Bone marrow (tissue), 2 donors: ENCODE measurements around the gene ZFR2.

Experiments
- DNase-seq, 2 donors: peaks; one replicate each; lab custom pipeline; 2025; lab: John Stamatoyannopoulos, UW

Gene ZFR2

GRCh38 chr19:3785938-3786824 lies 82.7 kb downstream of the ZFR2 start, which contains the start of gene MATK:
TSS of gene MATK (minus strand) at chr19:3786381. CDS start at chr19:3785135, 1,246 bp downstream.
- no peak for DNase-seq

- no peak for DNase-seq
Observed at GRCh38 chr19:3785451-3785937, 83.3 kb downstream of the ZFR2 start.

- no peak for DNase-seq
Observed at GRCh38 chr19:3784607-3785450, 84.0 kb downstream of the ZFR2 start.

- DNase-seq: no peak
Observed at GRCh38 chr19:3783660-3784584, 84.9 kb downstream of the ZFR2 start.

GRCh38 chr19:3782903-3783302 lies 85.9 kb downstream of the ZFR2 start:
- DNase-seq: no peak

DNA sequence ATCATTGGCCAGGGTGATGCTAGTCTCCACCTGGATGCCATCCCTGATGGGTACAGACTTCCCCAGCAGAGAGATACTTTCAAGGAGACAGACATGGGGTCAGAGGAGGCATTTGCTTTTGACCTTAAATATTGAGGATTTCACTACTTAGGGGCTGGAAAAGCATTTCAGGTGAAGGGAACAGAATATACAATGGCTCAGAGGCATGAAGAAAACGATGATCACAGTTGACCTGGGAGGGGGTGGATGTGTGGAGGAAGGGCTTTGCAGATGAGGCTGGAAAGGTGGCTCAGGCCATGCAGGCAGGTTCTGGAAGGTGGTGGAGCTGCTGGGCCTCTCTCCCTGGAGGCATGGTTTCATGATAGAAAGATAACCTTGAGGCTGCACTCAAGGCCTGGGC lies 86.5 kb downstream of the ZFR2 start:
- DNase-seq: no peak

DNA sequence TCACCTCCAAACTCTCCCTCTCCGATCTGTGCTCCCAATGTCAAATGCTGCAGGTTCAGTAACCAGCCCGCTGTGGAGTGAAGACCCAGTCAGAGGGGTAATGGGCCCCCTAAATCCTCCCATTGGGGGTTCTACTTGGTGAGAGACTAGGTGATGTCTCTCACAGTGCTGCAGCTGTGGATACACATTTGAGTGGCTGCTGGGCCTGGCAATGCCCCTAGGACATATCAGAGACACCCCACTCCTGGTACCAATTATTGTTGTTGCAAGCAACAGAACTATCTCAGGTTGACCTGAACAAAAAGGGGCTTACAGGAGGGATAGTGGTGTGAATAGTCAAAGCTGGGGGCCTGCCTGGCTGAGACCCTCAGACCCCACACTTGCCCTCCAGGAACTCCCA lies 87.2 kb downstream of the ZFR2 start:
- DNase-seq: no peak

- no peak for DNase-seq
Observed at GRCh38 chr19:3780786-3781304, 88.0 kb downstream of the ZFR2 start.

- DNase-seq: no peak
Observed at GRCh38 chr19:3778899-3779723, 89.7 kb downstream of the ZFR2 start.

DNA sequence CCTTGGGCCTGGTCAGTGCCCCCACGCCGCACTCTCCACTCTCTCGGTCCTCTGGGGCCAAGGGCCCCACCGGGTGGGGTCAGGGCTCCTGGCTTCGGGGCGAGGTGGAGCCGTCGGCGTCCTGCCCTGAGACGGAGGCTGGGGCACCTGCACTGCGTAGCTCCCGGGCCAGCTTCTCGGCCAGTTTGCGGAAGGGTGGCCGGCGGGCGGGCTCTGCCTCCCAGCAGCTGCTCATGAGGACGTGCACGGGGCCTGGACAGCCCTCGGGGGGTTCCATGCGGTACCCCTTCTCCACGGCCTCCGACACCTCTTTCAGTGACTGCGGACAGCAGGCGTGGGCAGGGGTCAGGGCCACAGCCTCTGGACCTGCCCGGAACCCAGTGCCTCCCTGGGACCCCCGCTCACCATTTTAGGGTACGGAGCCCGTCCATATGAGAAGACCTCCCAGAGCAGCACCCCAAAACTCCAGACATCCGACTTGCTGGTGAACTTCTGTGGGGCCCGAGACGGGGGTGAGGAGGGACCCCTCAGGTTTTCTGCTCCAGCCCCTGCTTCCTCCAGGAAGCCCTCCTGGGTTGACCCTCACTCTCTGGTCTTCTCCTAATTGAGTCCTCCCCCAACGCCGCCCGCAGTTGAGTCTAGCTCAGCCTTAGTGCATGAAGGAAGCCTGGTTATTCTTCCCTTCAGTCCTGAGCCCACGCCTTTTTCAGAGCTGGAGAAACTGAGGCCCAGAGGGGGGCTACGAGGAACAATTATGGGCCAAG lies 90.6 kb downstream of the ZFR2 start:
- no peak for DNase-seq

GRCh38 chr19:3776479-3777040 lies 92.3 kb downstream of the ZFR2 start:
- no peak for DNase-seq

GRCh38 chr19:3775831-3776230 lies 93.0 kb downstream of the ZFR2 start:
- DNase-seq: no peak

- DNase-seq: no peak
Observed at GRCh38 chr19:3775374-3775711, 93.5 kb downstream of the ZFR2 start.

- no peak for DNase-seq
Observed at GRCh38 chr19:3774621-3775373, 94.0 kb downstream of the ZFR2 start.

- no peak for DNase-seq
Observed at GRCh38 chr19:3773814-3774515, 94.9 kb downstream of the ZFR2 start.

GRCh38 chr19:3771906-3772455 lies 96.9 kb downstream of the ZFR2 start, which contains the start of gene RAX2:
TSS of gene RAX2 (minus strand) at chr19:3772228. CDS start at chr19:3771742, 486 bp downstream.
- no peak for DNase-seq

- DNase-seq: no peak
Observed at GRCh38 chr19:3771000-3771905, 97.6 kb downstream of the ZFR2 start.
